ENCODE results near the gene RAB11A.

The RAB11A gene

DNA sequence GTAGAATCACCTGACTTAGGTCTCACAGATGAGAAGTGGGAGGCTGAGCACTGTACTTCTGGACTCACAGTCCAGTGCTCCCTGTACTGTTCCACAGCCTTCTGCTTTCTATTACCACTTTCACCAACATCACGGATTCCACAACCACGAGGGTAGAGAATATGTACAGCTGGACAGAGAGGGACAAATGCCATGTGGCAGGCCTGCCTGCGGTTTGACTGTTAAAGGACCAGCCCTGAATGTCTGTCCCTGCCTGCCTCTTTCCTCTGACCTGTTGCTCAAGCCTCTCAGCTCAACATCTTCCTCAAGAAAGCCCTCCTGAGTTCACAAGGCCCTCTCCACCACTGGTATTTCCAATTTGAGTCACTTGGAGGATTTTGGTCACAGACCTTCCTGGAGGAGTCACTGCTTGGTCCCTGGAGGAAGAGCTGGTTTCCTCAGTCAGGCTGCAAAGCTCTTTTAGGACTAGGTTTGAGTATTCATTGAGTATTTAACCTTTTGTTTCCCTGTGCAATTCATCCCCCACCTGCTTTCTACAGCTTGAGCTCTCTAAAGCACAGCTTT, 49.1 kb downstream of the RAB11A start:
- no peak for FAIRE-seq

GRCh38 chr15:65918945-65919344, 49.7 kb downstream of the RAB11A start:
- no peak for FAIRE-seq

- no peak for FAIRE-seq
These were observed 50.1 kb downstream of the RAB11A start for GRCh38 chr15:65919353-65919752.

DNA sequence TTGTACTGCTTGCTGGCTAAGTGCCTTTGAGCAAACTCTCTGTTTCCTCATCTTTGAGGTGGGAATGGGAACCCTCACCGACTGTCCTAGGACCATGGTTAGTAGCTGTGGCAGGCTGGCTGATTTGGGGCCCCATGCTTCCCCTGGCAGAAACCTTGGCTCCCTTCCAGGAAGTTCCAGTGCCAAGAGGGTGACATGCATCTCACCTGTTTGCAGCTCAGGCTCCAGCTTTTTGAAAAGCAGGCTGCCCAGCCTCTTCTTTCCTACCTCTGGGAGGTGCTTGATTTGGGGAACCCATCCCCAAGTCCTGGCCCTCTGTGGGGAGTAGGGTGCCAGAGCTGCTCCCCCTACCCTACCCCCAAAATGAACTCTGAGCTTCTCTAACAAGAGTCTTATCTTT, 50.8 kb downstream of the RAB11A start:
- no peak for FAIRE-seq

GRCh38 chr15:65920825-65921309, 51.6 kb downstream of the RAB11A start:
- FAIRE-seq: no peak

DNA sequence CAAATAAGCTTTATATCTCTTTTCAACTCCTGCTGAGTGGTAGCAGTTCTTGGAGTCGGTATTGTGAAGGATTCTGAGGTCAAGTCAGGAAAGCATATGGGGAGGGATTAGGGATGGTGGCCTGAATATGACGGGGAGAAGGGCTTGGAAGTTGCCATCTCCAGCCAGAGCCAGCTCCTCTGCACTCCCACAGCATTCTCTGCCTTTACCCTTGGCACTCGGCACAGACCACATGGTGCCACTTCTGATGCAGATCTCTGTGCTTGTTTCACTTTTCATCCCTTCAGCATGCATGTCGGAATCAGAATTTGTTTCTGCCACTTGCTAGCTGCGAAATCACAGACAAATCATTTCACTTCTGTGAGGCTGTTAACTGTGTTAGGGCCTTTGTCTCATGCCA, 52.5 kb downstream of the RAB11A start:
- no peak for FAIRE-seq

- no peak for FAIRE-seq
These were observed 53.3 kb downstream of the RAB11A start for GRCh38 chr15:65922621-65923020.

GRCh38 chr15:65923264-65923663, 54.0 kb downstream of the RAB11A start:
- no peak for FAIRE-seq

DNA sequence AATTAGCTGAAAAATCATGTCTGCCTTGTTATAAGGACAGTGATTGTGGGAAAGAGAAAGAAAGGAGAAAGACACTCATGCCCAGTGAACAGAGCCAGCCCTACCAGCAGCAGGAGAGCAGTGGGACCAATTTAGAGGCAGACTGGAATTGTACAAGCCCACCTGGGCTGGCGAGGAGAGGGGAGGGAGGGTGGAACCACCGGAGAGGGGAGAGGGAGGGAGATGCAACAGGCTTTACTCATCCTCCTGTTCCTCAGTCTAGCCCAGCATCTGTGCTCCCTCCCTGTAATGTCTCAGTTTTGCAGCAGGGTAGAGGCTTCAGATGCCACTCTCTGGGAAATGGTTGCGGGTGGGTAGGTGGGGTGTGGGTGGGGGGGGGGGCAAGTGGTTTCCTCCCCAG, 54.7 kb downstream of the RAB11A start:
- FAIRE-seq: no peak

DNA sequence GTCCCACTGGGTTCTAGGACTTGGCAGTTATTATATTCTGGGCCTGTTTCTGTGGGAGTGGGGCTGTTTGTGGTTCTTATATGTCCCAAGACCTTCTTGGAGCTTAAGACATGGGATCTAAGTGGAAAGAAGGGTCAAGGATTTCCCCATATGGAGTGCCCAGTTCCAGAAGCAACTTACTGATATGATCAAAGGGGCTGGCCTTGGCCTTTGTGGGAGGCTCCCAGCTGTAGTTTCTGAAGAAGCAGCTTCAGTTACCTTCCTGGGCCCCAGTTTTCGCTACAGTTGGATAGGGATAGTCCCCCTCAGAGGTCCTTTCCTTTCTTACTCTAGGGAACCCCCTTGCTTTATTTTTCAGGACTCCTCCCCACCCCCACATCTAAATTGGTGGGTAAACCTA, 56.0 kb downstream of the RAB11A start:
- FAIRE-seq: no peak

GRCh38 chr15:65926459-65926858, 57.2 kb downstream of the RAB11A start:
- FAIRE-seq: no peak

GRCh38 chr15:65926899-65927298, 57.6 kb downstream of the RAB11A start:
- FAIRE-seq: no peak

DNA sequence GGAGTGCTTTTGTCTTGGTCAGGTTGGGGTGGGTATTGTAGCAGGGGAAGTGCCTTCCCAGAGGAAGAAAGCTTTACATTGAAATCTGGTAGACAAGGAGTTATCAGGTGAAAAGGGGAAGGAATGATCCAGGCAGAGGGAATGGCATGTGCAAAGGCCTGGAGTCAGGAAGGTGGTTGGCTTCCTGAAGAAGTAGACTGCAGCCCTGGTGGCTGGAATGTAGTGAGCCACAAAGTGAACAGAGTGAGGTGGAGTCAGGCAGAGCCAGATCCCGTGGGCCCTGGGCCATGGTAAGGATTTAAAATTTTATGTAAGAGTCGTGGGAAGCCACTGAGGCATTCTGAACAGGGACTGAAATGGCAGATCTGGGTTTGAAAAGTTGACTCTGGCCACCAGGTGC, 58.3 kb downstream of the RAB11A start:
- no peak for FAIRE-seq

DNA sequence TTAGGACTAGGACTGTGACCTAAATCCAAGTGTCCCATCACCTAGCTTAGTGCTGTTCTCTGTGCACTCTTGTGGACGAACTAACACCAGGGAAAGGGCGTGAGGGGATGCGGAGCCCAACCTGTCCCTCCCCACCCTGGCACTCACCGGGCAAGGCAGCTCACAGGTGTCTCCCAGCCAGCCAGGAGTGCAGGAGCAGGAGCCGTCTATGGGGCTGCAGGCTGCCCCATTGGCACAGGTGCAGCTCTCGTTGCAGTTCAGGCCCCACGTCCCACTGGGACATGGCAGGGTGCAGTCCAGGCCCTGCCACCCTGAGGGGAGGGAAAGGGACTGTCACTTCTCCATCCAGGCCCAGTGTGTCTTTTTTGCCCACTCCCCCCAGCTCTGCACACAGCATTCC, 60.3 kb downstream of the RAB11A start:
- no peak for FAIRE-seq

DNA sequence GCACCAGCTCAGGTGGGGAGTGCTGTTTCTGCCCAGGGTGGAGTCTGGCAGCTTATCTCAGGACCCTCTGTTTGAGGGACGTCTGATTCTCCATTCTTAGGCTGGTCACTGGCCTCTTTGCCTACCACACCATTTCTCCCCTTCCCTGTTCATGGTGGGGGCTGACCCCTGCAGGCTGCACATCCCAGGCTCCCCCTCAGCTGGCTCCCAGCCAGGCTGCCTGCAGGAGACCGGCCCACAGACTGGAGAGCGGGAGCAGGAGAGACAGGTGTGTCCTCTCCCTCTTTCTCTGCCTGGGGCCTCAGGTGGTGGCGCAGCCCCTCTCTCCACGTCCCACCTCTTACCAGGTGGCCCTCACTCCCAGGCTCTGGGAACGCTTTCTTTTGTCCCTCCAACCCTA, 60.8 kb downstream of the RAB11A start:
- no peak for FAIRE-seq

DNA sequence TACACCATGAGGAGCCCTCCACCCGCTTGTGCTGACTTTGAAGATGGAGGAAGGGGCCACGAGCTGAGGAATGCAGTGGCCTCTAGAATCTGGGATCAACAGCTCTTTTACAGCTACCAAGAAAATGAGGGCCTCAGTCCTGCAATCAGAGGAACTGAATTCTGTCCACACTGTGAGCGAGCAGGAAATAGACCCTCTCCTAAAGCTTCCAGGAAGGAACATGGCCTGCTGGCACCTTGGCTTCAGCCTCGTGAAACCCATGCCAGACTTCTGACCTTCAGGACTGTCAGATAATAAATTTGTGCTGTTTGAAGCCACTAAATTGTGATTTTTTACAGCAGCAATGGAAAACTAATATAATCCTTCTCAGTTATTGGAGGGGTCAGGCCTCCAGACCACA, 61.9 kb downstream of the RAB11A start:
- FAIRE-seq: no peak

- FAIRE-seq: no peak
These were observed 66.1 kb downstream of the RAB11A start for GRCh38 chr15:65935391-65935790.

- no peak for FAIRE-seq
These were observed 67.0 kb downstream of the RAB11A start for GRCh38 chr15:65936282-65936681.

DNA sequence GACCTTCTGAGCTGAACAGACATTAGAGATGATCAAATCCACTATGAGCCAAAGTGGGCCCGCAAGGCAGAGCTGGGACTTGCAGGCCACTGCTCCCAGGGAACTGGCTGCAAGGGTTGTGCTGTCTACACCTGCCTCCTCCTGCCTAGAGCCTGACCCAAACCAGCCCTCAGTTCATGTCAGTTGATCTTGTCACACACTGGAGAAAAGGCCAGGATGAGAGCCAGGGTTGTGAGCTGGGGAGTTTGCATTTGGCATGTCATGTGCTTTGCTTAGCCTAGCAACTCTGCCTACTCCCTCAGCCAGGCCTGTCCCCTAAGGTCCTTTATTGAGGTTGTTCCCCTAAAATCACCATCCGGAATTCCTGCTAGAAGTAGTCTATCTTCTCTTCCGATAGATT, 67.8 kb downstream of the RAB11A start:
- FAIRE-seq: no peak

- FAIRE-seq: no peak
These were observed 68.2 kb downstream of the RAB11A start for GRCh38 chr15:65937476-65937875.

GRCh38 chr15:65938604-65939003, 69.3 kb downstream of the RAB11A start:
- no peak for FAIRE-seq

- no peak for FAIRE-seq
These were observed 70.8 kb downstream of the RAB11A start for GRCh38 chr15:65939901-65940617.

DNA sequence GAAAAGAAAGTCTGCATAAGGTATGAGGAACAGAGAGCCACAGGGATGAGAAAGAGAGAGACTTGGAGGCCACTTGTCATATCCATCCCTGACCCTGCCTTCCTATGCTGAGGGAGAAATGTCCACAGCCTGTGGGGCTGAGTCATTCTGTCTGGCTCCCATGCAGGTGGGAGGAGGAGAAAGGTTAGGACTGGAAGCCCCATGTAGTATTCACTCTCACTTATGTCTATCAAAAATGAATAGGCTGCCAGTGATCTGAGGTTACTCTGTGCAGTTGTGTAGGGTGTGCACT, 71.3 kb downstream of the RAB11A start:
- no peak for FAIRE-seq
